Sigmoid colon (tissue), 7 donors: ENCODE measurements around the gene TSPAN33. TPM values are rescaled to one million over a fixed set of nuclear protein-coding genes. Genes with fewer than 3 reads are reported as not detected.

Experiments
- DNase-seq: peaks from one replicate; pipeline ENCODE4 v3.0.0-alpha.2; 2019
- H3K27ac ChIP-seq, 4 donors: fragments of 200-600 bp; sonication (generic); one replicate each; pipeline ENCODE4 v1.5.1; 2016 to 2019; ENCODE audit warnings: mild to moderate bottlenecking in 1 of 4
- H3K27me3 ChIP-seq, 3 donors: fragments of 200-600 bp; sonication (generic); one replicate each; pipeline ENCODE4 v1.5.1; 2019; ENCODE audit warnings: mild to moderate bottlenecking in 1 of 3
- H3K36me3 ChIP-seq, 4 donors: fragments of 200-600 bp; sonication (generic); one replicate each; pipeline ENCODE4 v1.5.1; 2016 to 2019
- H3K4me1 ChIP-seq, 4 donors: fragments of 200-600 bp; sonication (generic); one replicate each; pipeline ENCODE4 v1.5.1; 2017 to 2019
- H3K4me3 ChIP-seq, 4 donors: fragments of 200-600 bp; sonication (generic); one replicate each; pipeline ENCODE4 v1.5.1; 2017 to 2019; ENCODE audit warnings: mild to moderate bottlenecking in 2 of 4, moderate library complexity in 1 of 4
- H3K9me3 ChIP-seq, 4 donors: fragments of 200-600 bp in 3 of 4; sonication (generic) in 3 of 4; one replicate each; pipeline versions ENCODE4 v1.5.1 to v1.6.1; 2013 to 2019
- CTCF ChIP-seq, 4 experiments: fragments of 450-650 bp in 3 of 4; fragments of 200-600 bp in 1 of 4; IDR thresholded peaks; one replicate each; pipeline ENCODE4 v1.5.1; 2016 to 2019; ENCODE audit warnings: antibody characterized with exemption in 4 of 4, mild to moderate bottlenecking in 3 of 4, moderate library complexity in 2 of 4
- EP300 ChIP-seq, 4 donors: sonication (generic); formaldehyde crosslinking; IDR thresholded peaks; one replicate each; pipeline ENCODE4 v1.6.1; 2017; ENCODE audit warnings: antibody characterized with exemption in 4 of 4
- POLR2A ChIP-seq, 2 donors: fragments of 450-650 bp; IDR thresholded peaks; one replicate each; pipeline ENCODE4 v1.6.1; 2016; ENCODE audit warnings: antibody characterized with exemption in 2 of 2, mild to moderate bottlenecking in 2 of 2, moderate library complexity in 2 of 2
- POLR2AphosphoS5 ChIP-seq, 4 donors: sonication (generic); formaldehyde crosslinking; IDR thresholded peaks; one replicate each; pipeline ENCODE4 v1.6.1; 2017; ENCODE audit warnings: antibody characterized with exemption in 4 of 4
- WGBS, 2 donors: extraction: QIAGEN DNeasy Blood & Tissue Kit; methylation state at CpG; one replicate each; pipeline ENCODE4 v1.1.7; 2013; 5-methylcytosine and 5-hydroxymethylcytosine counted together
- intact Hi-C: fragments of 100-400 bp; cut with DNase I; formaldehyde crosslinking; loops from one replicate; pipeline ENCODE4 v1.15.1; 2023
- polyA plus RNA-seq, 3 donors: library from polyadenylated mRNA; stranded (reverse); fragments of 200-250 nt; gene quantifications; one replicate each; pipeline ENCODE4 v1.2.3, GENCODE V29; 2013
- total RNA-seq, 4 donors: library from RNA; depleted of rRNA; stranded (reverse); fragments of >200 nt; gene quantifications; one replicate each; pipeline ENCODE4 v1.1.0, GENCODE V29; 2016
- donor health status: healthy with polysubstance abuse.
- donor health status: Bipolar disorder and iron deficiency.
- donor health status: healthy.

TSPAN33 gene
- total and polyA plus RNA-seq, 7 donors, result 3.0 to 19.6 (median 5.8) TPM

GRCh38 chr7:129127154-129127553, 17.4 kb upstream of the TSPAN33 start:
- Histone ChIP-seq H3K27ac (no peak overlapping the region), H3K9me3 (no peaks in the 10 kb centered on the region), H3K4me1 (no peaks in the 10 kb centered on the region), H3K36me3 (no peaks in the 10 kb centered on the region), H3K27me3 (peaks cover 0 to 19% (median 8%) of the 10 kb centered on the region in 3 donors), H3K4me3 (no peak overlapping the region)
- intact Hi-C loops, result no loop called here
- TF ChIP-seq EP300 (IDR thresholded peaks at IDR 0.05) (no peak), POLR2AphosphoS5 (IDR thresholded peaks at IDR 0.05) (no peak), POLR2A (IDR thresholded peaks at IDR 0.05) (no peak), CTCF (IDR thresholded peaks at IDR 0.05) (no peak)
- DNase-seq, result no peak
- WGBS, 2 donors, result 96 to 97% methylated on average over 24 of the region's 24 CpGs

GRCh38 chr7:129127601-129128000, 16.9 kb upstream of the TSPAN33 start:
- WGBS, 2 donors, result 95 to 96% methylated on average over 28 of the region's 28 CpGs
- intact Hi-C loops, result no loop called here
- peaks cover 0 to 19% (median 8%) of the 10 kb centered on the region in 3 donors for H3K27me3 ChIP-seq
- H3K4me1 ChIP-seq, result no peaks in the 10 kb centered on the region
- H3K27ac ChIP-seq, result no peak overlapping the region
- H3K4me3 ChIP-seq, result no peak overlapping the region
- DNase-seq, result no peak
- no peaks in the 10 kb centered on the region for H3K36me3 ChIP-seq
- TF ChIP-seq CTCF (IDR thresholded peaks at IDR 0.05) (no peak), EP300 (IDR thresholded peaks at IDR 0.05) (no peak), POLR2AphosphoS5 (IDR thresholded peaks at IDR 0.05) (no peak), POLR2A (IDR thresholded peaks at IDR 0.05) (no peak)
- H3K9me3 ChIP-seq, result no peaks in the 10 kb centered on the region

GRCh38 chr7:129134356-129134987, 10.0 kb upstream of the TSPAN33 start:
- Histone ChIP-seq H3K27ac (no peak overlapping the region), H3K36me3 (no peaks in the 10 kb centered on the region), H3K4me3 (no peak overlapping the region), H3K9me3 (no peaks in the 10 kb centered on the region), H3K27me3 (no peaks in the 10 kb centered on the region), H3K4me1 (no peaks in the 10 kb centered on the region)
- intact Hi-C loops, result no loop called here
- TF ChIP-seq POLR2A (IDR thresholded peaks at IDR 0.05) (no peak), CTCF (IDR thresholded peaks at IDR 0.05) (no peak), POLR2AphosphoS5 (IDR thresholded peaks at IDR 0.05) (no peak), EP300 (IDR thresholded peaks at IDR 0.05) (no peak)
- DNase-seq, result no peak
- 67 to 79% methylated on average over 6 of the region's 6 CpGs for WGBS, 2 donors

- Histone ChIP-seq H3K4me1 (no peaks in the 10 kb centered on the region), H3K9me3 (no peaks in the 10 kb centered on the region), H3K27ac (no peak overlapping the region), H3K36me3 (no peaks in the 10 kb centered on the region), H3K4me3 (no peak overlapping the region), H3K27me3 (no peaks in the 10 kb centered on the region)
- no peak for DNase-seq
- WGBS, 2 donors, result 45 to 57% methylated on average over 3 of the region's 3 CpGs
- intact Hi-C loops, result no loop called here
- no peak for TF ChIP-seq EP300 (IDR thresholded peaks at IDR 0.05)
- TF ChIP-seq POLR2AphosphoS5 (IDR thresholded peaks at IDR 0.05), result no peak
- TF ChIP-seq POLR2A (IDR thresholded peaks at IDR 0.05), result no peak
- no peak for TF ChIP-seq CTCF (IDR thresholded peaks at IDR 0.05)
These were observed 7.4 kb upstream of the TSPAN33 start for GRCh38 chr7:129136887-129137642.
